Activated CD4-positive, alpha-beta T cell treated with anti-CD3 and anti-CD28 coated beads, Interleukin-2, amount 50 U/mL, for 1 hour (primary cell): ENCODE data around the gene VGLL1.

ENCODE experiments used
- DNase-seq: peaks from one replicate; pipeline ENCODE4 v3.0.0-alpha.2; 2020

Gene VGLL1

GRCh38 chrX:136555694-136556093 lies 23.7 kb downstream of the VGLL1 start:
- DNase-seq, result no peak

- DNase-seq, result no peak
These were observed 40.0 kb downstream of the VGLL1 start for GRCh38 chrX:136572030-136572429.

- DNase-seq, result no peak
These were observed 42.5 kb downstream of the VGLL1 start for GRCh38 chrX:136574548-136574947.

- peak; percentile 63 for DNase-seq
These were observed 45.5 kb downstream of the VGLL1 start for GRCh38 chrX:136577552-136577951.

GRCh38 chrX:136580316-136580715 lies 48.3 kb downstream of the VGLL1 start:
- DNase-seq, result no peak

- DNase-seq, result no peak
These were observed 50.6 kb downstream of the VGLL1 start for GRCh38 chrX:136582624-136583023.

- no peak for DNase-seq
These were observed 52.5 kb downstream of the VGLL1 start for GRCh38 chrX:136584545-136584944.

GRCh38 chrX:136585262-136585661 lies 53.2 kb downstream of the VGLL1 start:
- no peak for DNase-seq

GRCh38 chrX:136585960-136586359 lies 53.9 kb downstream of the VGLL1 start:
- DNase-seq, result no peak

GRCh38 chrX:136586386-136586785 lies 54.4 kb downstream of the VGLL1 start:
- DNase-seq, result peak; percentile 25

GRCh38 chrX:136587532-136587931 lies 55.5 kb downstream of the VGLL1 start:
- no peak for DNase-seq

- no peak for DNase-seq
These were observed 56.0 kb downstream of the VGLL1 start for GRCh38 chrX:136588036-136588435.

- no peak for DNase-seq
These were observed 58.0 kb downstream of the VGLL1 start for GRCh38 chrX:136589966-136590365.

- no peak for DNase-seq
These were observed 65.3 kb downstream of the VGLL1 start for GRCh38 chrX:136597356-136597755.

- no peak for DNase-seq
These were observed 65.9 kb downstream of the VGLL1 start for GRCh38 chrX:136597954-136598353.

- no peak for DNase-seq
These were observed 66.6 kb downstream of the VGLL1 start for GRCh38 chrX:136598631-136599030.

GRCh38 chrX:136600059-136600458 lies 68.0 kb downstream of the VGLL1 start:
- DNase-seq, result no peak
